ENCODE measurements around the gene AGFG2. TPM values are rescaled to one million over a fixed set of nuclear protein-coding genes. Genes with fewer than 3 reads are reported as not detected.
A peak's percentile ranks its signal among the peaks of the same experiment; 100 is the strongest.

Gene AGFG2
- total and polyA plus RNA-seq, 2 of the 13 experiments (the other 11 are each of a cell fraction or from before 2014, with no cell fraction given): 125 to 132 TPM

DNA sequence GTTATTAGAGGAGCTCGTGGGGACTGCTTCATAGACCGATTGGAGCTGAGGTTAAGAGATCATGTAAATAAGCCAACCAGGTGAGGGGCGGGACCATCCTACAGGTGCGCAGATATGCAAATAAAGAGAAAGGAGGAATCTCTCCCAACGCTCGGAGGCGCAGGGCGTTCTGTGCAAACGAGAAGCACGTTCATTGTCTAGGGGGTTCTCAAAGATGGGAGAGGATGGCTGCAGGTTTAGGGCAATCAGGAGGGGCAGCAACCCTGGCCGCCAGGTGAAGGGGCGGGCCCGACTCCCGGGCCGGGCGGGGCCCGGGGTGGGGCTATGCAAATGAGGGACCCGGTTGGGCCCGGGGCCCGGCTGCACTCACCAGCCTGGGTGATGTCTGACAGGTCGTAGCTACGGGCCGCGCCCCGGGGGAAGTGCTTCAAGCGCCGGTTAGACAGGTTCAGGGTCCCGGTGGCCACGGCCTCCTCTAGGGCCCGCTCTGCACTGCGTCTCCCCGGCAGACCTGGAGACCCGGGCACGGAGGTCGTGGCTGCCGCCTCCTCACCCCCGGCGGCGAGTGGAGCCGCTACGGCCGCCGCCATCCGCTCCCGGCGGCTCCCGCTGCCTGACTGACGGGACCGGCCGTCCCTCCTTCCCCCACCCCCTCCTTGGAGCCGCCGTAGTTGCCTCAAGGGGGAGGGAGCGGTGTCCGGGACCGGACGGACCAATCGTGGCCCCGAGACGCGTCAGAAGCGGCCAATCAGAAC is 46.7 kb downstream of the AGFG2 start, which contains the start of gene LRCH4 (continued):
- TF ChIP-seq ZNF746 (CRISPR knock-in tag; IDR thresholded peaks at IDR 0.05): 0 out of 2 replicates have a peak, but pooled peaks have one; percentile 30
- no peak for TF ChIP-seq MLXIP (CRISPR knock-in tag; IDR thresholded peaks at IDR 0.05; ENCODE audit: borderline replicate concordance)
- TF ChIP-seq GATA4 (IDR thresholded peaks at IDR 0.05; ENCODE audit: borderline replicate concordance, low read depth): peak; percentile 78
- TF ChIP-seq CREM (IDR thresholded peaks at IDR 0.05): no peak; the same call in 1 of the 2 replicates
- no peak for TF ChIP-seq CREM (CRISPR knock-in tag; IDR thresholded peaks at IDR 0.05)
- TF ChIP-seq SETDB1 (CRISPR knock-in tag; IDR thresholded peaks at IDR 0.05; ENCODE audit: borderline replicate concordance): no peak
- 0 out of 2 replicates have a peak, but pooled peaks have one; percentile 25 for TF ChIP-seq HNRNPL (IDR thresholded peaks at IDR 0.05; ENCODE audit: low read depth, low read length)
- TF ChIP-seq, protein P1, sequence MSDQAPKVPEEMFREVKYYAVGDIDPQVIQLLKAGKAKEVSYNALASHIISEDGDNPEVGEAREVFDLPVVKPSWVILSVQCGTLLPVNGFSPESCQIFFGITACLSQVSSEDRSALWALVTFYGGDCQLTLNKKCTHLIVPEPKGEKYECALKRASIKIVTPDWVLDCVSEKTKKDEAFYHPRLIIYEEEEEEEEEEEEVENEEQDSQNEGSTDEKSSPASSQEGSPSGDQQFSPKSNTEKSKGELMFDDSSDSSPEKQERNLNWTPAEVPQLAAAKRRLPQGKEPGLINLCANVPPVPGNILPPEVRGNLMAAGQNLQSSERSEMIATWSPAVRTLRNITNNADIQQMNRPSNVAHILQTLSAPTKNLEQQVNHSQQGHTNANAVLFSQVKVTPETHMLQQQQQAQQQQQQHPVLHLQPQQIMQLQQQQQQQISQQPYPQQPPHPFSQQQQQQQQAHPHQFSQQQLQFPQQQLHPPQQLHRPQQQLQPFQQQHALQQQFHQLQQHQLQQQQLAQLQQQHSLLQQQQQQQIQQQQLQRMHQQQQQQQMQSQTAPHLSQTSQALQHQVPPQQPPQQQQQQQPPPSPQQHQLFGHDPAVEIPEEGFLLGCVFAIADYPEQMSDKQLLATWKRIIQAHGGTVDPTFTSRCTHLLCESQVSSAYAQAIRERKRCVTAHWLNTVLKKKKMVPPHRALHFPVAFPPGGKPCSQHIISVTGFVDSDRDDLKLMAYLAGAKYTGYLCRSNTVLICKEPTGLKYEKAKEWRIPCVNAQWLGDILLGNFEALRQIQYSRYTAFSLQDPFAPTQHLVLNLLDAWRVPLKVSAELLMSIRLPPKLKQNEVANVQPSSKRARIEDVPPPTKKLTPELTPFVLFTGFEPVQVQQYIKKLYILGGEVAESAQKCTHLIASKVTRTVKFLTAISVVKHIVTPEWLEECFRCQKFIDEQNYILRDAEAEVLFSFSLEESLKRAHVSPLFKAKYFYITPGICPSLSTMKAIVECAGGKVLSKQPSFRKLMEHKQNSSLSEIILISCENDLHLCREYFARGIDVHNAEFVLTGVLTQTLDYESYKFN (CRISPR knock-in tag; conservative IDR thresholded peaks at IDR 0.05): peak; percentile 54
- no peak for TF ChIP-seq ZNF263 (CRISPR knock-in tag; IDR thresholded peaks at IDR 0.05)
- no peak for TF ChIP-seq PPARG (CRISPR knock-in tag; conservative IDR thresholded peaks at IDR 0.05)
- TF ChIP-seq EED (CRISPR knock-in tag; IDR thresholded peaks at IDR 0.05): 0 out of 2 replicates have a peak, but pooled peaks have one; percentile 52
- no peak for TF ChIP-seq HNF1A (IDR thresholded peaks at IDR 0.05; ENCODE audit: low read depth)
- peak; percentile 69; the same call in 1 of the 2 replicates for TF ChIP-seq HNF1A (CRISPR knock-in tag; IDR thresholded peaks at IDR 0.05; ENCODE audit: borderline replicate concordance)
- no peak for TF ChIP-seq ZNF562 (CRISPR knock-in tag; IDR thresholded peaks at IDR 0.05; ENCODE audit: borderline replicate concordance)
- no peak for TF ChIP-seq ETV5 (CRISPR knock-in tag; IDR thresholded peaks at IDR 0.05; ENCODE audit: borderline replicate concordance)
- TF ChIP-seq ZNF761 (CRISPR knock-in tag; conservative IDR thresholded peaks at IDR 0.05): peak; percentile 45; the same call in 1 of the 2 replicates
- no peak for TF ChIP-seq ZNF256 (CRISPR knock-in tag; conservative IDR thresholded peaks at IDR 0.05)
- TF ChIP-seq ZNF350 (CRISPR knock-in tag; IDR thresholded peaks at IDR 0.05; ENCODE audit: borderline replicate concordance, low read depth): peak; percentile 68
- TF ChIP-seq FOXO1 (CRISPR knock-in tag; IDR thresholded peaks at IDR 0.05): 0 out of 2 replicates have a peak, but pooled peaks have one; percentile 50
